NK-92 (cell line): ENCODE results near the gene CIROP.

Experiments
- DNase-seq: peaks from one replicate; lab custom pipeline; 2025; ENCODE audit not compliant: unreplicated experiment; lab: John Stamatoyannopoulos, UW

The CIROP gene

DNA sequence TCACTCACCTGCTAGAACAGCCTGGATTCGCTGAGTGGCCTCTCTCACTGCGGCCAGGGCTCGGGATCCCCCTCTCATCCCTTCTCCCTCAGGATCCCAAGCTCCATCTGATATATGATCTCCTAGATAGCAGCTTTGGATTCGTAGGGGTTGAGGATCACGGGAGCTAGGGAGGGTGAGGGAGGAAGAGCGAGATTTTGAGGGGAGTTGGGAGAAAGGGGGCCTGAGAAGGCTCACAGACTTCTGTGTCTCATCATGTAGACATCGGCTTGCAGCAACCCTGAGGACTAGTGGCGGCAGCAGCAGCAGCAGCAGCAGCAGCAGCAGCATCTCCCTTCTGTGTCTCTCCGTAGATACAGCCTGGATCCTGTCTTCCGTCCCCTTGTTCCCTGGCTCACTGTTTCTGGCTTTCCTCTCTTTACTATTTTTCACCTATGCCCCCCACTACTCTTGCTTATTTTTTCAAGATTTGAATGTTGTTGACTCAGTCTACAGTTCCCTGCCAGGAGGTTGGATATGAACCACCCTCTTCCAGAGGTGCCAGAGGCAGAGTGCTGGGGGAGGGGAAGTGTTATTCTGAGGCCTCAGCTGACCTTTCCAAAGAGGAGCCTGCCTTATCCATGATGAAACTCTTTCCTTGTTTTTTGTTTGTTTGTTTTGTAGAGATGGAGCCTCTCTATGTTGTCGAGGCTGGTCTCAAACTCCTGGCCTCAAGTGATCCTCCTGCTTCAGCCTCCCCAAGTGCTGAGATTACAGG, at the start of gene CIROP:
Gene CIROP, minus strand, starts transcription at position 399 of the 757 bp plus-strand sequence. Its CDS starts 69 bp downstream, at position 330.
- no peak for DNase-seq

DNA sequence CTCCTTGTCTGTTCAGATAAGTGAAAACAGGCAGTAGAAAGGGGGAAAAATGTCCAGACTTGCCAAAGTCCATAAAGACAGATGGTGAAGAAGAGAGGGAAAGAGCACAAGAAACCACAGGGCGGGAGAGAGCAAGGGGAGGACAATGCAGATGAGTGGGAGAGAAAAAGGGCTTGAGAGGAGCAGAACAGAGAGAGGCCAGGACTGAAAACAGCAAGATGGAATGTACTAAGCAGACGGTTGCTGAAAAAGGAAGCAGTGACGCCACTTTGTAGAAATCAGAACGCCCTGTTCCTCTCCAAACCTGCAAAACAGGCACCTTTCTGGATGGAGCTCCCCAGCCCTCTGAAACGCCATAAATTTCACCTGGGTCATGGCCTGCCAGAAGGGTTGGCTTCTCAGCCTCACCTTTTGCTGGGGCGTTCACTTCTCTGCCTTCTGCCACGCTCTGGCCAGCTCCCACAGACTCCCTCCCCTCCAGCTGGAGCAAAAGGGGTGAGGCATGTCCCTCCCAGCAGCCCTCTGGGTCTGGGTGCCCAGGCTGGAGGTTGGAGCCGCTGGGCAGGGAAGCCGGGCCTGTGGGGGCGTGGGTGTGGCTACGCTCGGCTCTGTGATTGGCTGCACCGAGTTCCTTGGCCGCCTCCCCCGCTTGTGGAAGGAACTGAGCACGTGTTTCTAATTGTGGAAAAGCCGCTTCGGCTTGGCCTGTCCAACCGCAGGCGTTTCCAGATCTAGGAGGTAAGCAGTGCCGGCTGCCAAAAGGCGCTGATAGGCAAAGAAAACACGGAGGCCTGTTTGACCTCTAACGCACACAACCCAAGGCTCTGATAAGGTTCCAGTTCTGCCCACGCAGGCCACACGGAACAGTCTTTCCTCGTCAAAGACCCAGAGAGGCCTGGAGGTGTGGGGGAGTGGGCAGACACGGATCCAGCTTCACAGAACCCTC, 49.3 kb upstream of the CIROP start:
- DNase-seq = no peak

- no peak for DNase-seq
These were observed 46.6 kb upstream of the CIROP start for GRCh38 chr14:23151342-23151741.

DNA sequence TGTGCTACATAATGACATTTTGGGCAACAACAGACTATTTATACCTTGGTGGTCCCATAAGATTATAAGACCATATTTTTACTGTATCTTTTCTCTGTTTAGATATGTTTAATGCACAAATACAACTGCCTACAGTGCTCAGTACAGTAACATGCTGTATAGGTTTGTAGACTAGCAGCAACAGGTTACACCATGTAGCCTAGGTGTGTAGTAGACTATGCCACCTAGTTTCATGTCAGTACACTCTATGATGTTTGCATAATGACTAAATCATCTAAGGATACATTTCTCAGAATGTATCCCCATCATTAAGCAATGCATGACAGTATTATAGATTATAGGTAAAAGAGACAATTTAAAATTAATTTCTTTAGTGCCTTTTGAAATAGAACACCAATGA, 45.0 kb upstream of the CIROP start:
- DNase-seq = no peak

DNA sequence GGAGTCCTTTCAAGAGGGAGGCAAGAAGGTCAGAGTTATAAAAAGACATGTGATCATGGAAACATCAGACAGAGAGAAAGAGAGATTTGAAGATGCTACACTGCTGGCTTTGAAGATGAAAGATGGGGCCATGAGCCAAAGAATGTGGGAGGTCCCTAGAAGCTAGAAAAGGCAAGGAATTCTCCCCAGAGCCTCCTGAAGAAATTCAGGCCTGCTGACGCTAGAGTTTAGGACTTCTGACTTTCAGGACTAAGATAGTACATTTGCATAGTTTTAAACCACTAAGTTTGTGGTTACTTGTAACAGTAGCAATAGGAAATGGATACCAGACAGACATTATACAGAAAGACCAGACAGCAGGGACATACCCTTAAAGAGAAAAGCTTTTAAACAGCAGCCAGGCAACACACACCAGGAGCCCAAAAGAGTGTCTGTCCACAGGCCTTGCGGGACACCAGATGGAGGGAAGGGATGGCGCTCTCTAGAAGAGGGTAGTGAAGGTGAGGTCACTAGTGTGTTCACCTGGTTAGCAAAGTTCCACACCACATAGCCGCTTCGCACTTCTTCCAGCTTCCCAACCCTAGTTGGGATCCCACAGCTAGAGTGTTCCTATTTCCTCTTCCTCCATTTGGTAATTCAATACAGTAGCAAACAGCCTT, 43.9 kb upstream of the CIROP start:
- DNase-seq = no peak

DNA sequence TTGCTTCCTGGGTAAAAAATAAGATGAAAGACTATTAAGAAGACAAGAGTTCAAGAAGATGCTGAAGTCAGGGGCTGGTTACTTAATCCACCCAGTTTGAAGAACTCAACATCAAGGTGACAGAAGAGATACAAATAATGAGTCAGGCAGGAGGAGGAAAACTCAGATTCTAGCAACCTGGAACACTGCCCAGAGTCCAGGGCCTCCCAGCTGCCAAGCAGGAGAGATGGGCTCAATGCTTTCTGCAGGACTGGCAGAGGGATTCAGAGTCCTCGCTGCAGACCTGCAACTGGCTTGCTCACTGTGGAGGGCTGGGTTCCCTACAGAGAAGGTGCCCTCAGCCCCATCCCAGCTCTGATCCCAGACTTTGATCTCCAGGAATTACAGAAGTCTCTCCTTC, 42.9 kb upstream of the CIROP start:
- no peak for DNase-seq

DNA sequence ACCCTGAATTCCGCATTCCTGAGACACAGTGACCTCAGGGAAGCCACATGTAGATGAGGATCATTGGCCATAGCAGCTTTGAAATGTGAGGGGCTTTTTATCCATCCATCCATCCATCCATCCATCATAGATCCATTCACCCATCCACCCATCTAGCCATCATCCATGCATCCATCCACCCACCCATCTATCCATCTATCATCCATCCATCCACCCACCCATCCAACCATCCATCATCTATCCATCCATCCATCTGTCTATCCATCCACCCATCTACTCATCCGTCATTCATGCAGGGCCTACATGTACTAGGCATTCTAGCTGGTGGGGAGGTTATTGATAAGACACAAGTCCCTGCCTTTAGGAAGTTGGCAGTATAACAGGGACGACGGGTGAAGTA, 42.2 kb upstream of the CIROP start:
- DNase-seq = no peak

GRCh38 chr14:23146351-23146910, 41.6 kb upstream of the CIROP start:
- DNase-seq = no peak

DNA sequence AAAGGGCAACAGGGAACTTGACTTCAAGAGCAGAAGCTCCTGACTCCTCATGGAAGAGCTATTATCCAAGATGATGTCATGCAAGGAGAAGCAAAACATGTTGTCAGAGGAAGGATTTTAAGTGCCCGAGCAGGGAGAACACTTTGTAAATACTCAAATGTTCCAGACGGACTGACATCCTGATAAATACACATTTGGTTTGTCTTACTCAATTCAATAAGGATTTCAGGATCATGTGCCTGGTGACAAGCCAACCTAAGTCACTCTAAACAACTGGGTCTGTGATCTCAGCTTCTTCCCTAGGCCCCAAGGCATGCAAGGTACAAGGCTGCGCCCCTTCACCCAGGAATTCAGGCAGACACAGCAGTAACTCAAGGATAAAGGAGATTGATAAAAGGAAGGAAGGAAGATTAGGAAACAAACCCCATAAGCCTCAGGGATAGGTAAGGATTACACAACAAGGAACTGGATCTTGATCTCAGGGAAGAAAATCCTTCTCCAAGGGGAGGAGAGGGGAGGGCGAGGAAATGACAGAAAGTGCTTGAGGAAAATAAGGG, 41.1 kb upstream of the CIROP start:
- no peak for DNase-seq

GRCh38 chr14:23143911-23144310, 39.1 kb upstream of the CIROP start:
- DNase-seq = no peak

DNA sequence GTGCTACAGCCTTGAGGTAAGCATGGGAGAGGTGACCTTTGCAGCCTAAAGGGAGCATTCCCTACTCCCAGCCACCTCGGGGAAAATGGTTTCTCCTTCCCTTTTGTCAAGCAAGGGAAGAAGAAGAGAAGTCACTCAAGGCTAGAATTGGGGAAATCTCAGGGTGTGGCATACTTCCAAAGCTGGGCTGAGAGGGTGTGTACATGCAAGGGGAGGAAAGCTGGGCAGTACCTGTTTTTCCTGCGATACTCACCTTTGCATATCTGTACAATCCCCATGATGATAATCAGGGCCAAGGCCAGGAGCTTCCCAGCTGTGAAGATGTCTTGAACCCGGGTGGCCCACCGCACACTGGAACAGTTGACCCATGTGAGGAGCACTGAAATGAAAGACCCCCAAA, 38.0 kb upstream of the CIROP start:
- no peak for DNase-seq

- DNase-seq = no peak
These were observed 37.1 kb upstream of the CIROP start for GRCh38 chr14:23141706-23142444.

GRCh38 chr14:23140371-23140770, 35.6 kb upstream of the CIROP start:
- no peak for DNase-seq

DNA sequence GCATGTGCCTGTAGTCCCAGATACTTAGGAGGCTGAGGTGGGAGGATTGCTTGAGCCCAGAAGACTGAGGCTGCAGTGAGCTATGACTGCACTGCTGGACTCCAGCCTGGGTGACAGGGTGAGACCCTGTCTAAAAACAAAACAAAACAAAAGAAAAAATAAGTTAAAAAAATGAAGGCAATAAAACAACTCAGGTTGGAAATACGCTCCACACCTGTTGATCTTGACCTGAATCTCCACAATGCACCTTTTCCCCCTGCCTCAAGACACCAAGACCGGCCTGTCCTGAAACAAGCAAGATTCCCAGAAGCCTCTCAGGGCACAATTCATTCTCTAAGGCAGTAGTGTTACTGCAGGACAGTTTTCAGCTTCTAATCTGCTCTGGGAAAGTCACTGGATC, 35.1 kb upstream of the CIROP start:
- DNase-seq = no peak

DNA sequence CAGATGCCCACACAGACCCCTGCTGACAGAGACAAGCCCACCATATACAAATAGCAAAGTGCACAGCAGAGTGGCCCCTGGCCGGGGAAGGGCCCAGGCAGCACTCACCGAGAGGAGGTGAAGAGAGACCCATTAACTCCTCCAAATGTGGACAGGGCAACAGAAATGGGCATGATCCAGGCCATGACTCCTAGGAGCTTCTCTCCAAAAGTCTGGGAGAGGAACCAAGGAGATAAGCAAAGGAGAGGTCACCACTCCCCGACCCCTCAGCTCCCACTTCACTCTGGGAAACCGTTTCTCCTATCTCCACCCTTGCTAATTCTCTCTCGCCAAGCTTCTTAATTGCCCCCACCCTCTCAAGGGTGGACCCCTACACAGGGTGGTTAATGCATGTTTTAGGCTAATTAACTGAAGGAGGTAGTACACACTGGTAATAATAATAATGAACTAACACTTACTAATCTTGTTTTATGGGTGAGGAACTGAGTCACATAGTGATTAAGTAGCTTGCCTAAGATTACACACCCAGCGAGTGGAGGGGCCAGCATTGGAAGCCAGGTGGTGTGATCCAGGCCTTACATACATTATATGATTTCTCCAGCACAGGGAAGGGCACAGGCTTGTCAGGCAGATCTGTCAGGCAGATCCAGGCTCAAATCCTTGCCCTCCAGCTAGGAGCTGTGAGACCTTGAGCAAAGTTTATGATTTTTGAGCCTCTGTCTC, 33.2 kb upstream of the CIROP start:
- DNase-seq = no peak

DNA sequence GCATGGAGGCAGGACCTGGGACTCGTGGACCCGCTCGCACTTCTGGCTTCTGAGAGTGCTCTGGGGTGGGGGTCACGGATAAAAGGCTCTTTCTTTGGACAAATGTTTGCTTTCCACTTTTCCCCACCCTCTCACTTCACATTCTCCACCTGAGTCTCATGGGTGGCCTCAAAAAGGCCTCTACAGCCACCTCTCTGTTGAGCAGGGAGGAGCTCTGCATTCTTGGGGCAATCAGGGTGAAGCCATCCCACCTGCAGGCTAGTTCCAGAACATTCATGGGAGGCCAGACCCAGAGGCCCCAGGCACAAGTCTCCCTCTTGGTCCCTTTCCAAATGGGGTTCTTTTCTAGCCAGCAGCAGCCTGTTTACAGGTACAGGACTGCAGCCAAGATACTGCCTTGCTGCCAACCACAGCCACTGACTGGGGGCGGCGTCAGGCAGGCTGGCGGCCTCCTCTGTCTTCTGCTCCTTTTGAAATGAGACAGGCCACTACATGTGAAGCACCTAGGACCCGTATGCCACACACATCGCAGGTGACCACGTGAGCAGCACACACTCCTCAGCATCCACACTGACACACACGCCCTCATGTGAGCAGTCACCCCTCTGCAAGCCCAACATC, 32.5 kb upstream of the CIROP start:
- no peak for DNase-seq

GRCh38 chr14:23136566-23137133, 31.9 kb upstream of the CIROP start:
- no peak for DNase-seq

GRCh38 chr14:23132970-23133369, 28.2 kb upstream of the CIROP start:
- DNase-seq = no peak

DNA sequence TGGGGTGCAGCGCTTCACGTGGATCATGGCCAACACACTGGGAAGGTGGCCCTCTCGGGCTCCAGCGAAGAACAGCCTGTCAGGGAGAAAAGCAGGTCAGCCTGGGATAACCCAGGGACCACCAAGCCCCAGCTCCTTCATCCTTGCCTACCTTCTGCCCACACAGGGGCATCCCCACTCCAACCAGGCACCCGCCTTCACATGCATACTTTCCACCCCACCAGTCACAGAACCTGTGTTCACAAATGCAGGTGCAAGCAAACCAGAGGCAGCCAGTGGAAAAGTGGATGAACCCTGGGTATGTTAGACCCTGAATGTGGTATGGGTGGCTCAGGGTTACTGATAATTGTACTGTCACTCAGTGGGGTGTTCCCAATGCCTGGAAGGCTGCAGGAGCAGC, 26.7 kb upstream of the CIROP start:
- no peak for DNase-seq
